ENCODE results near the gene CARTPT.

- TF ChIP-seq, protein P1, sequence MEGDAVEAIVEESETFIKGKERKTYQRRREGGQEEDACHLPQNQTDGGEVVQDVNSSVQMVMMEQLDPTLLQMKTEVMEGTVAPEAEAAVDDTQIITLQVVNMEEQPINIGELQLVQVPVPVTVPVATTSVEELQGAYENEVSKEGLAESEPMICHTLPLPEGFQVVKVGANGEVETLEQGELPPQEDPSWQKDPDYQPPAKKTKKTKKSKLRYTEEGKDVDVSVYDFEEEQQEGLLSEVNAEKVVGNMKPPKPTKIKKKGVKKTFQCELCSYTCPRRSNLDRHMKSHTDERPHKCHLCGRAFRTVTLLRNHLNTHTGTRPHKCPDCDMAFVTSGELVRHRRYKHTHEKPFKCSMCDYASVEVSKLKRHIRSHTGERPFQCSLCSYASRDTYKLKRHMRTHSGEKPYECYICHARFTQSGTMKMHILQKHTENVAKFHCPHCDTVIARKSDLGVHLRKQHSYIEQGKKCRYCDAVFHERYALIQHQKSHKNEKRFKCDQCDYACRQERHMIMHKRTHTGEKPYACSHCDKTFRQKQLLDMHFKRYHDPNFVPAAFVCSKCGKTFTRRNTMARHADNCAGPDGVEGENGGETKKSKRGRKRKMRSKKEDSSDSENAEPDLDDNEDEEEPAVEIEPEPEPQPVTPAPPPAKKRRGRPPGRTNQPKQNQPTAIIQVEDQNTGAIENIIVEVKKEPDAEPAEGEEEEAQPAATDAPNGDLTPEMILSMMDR (IDR thresholded peaks at IDR 0.05; ENCODE audit: insufficient read depth, low read length) = no peak
- TF ChIP-seq REST (IDR thresholded peaks at IDR 0.05; ENCODE audit: insufficient replicate concordance, low read depth) (no peak), POLR2AphosphoS5 (IDR thresholded peaks at IDR 0.05; ENCODE audit: low read depth) (no peak), GABPA (IDR thresholded peaks at IDR 0.05; ENCODE audit: low read depth) (no peak), SPI1 (IDR thresholded peaks at IDR 0.05; ENCODE audit: borderline replicate concordance, low read depth) (no peak)
Observed at GRCh38 chr5:71762826-71763225, 43.8 kb downstream of the CARTPT start.

All from HL-60 (cell line).